Astrocyte (in vitro differentiated cells and primary cell): ENCODE measurements around the gene OTUD3. TPM values are rescaled to one million over a fixed set of nuclear protein-coding genes. Genes with fewer than 3 reads are reported as not detected.
A peak's percentile ranks its signal among the peaks of the same experiment; 100 is the strongest.

Source experiments
- DNase-seq: peaks from one replicate; pipeline ENCODE4 v3.0.0-alpha.2; 2010; ENCODE audit warnings: low read depth
- FAIRE-seq: peaks from 2 replicates; lab custom pipeline; 2011; peaks lifted over from hg19 to GRCh38; lab: Jason Lieb, UNC
- H2AFZ ChIP-seq: 2 replicates; pipeline ENCODE4 v1.6.0; 2012; ENCODE audit warnings: low read depth, low read length, inconsistent platforms
- H3K27ac ChIP-seq: 2 replicates; pipeline ENCODE4 v1.5.1; 2011; ENCODE audit warnings: low read depth, low read length, inconsistent platforms
- H3K27me3 ChIP-seq: 2 replicates; pipeline ENCODE4 v1.6.0; 2011; ENCODE audit warnings: low read length, inconsistent platforms; ENCODE audit not compliant: insufficient read depth
- H3K36me3 ChIP-seq: 2 replicates; pipeline ENCODE4 v1.5.1; 2011; ENCODE audit warnings: low read length, inconsistent platforms; ENCODE audit not compliant: insufficient read depth
- H3K4me1 ChIP-seq: 2 replicates; pipeline ENCODE4 v1.5.1; 2011; ENCODE audit warnings: low read length, inconsistent platforms; ENCODE audit not compliant: insufficient read depth
- H3K4me2 ChIP-seq: 2 replicates; pipeline ENCODE4 v1.6.0; 2012; ENCODE audit warnings: low read length, inconsistent platforms
- H3K4me3 ChIP-seq: 2 replicates; pipeline ENCODE4 v1.5.1; 2011; ENCODE audit warnings: low read depth, mild to moderate bottlenecking, low read length, inconsistent platforms; ENCODE audit not compliant: insufficient read depth
- H3K79me2 ChIP-seq: 2 replicates; pipeline ENCODE4 v1.6.0; 2012; ENCODE audit warnings: mild to moderate bottlenecking, low read length, inconsistent platforms; ENCODE audit not compliant: insufficient read depth
- H3K9ac ChIP-seq: 2 replicates; pipeline ENCODE4 v1.6.0; 2012; ENCODE audit warnings: mild to moderate bottlenecking, low read length, inconsistent platforms
- H3K9me3 ChIP-seq: 2 replicates; pipeline ENCODE4 v1.5.1; 2012; ENCODE audit warnings: low read depth, mild to moderate bottlenecking, low read length, inconsistent platforms; ENCODE audit not compliant: insufficient read depth
- H4K20me1 ChIP-seq: 2 replicates; pipeline ENCODE4 v1.6.0; 2012; ENCODE audit warnings: low read length, inconsistent platforms; ENCODE audit not compliant: insufficient read depth
- H3K27ac Mint-ChIP-seq: one replicate; pipeline ENCODE4 v1.8.0; 2021; ENCODE audit warnings: mild to moderate bottlenecking, mixed read lengths; ENCODE audit not compliant: unreplicated experiment
- H3K27me3 Mint-ChIP-seq: one replicate; pipeline ENCODE4 v1.8.0; 2021; ENCODE audit warnings: low read depth, mixed read lengths; ENCODE audit not compliant: unreplicated experiment
- H3K36me3 Mint-ChIP-seq: one replicate; pipeline ENCODE4 v1.8.0; 2021; ENCODE audit warnings: low read depth, mixed read lengths; ENCODE audit not compliant: unreplicated experiment
- H3K4me1 Mint-ChIP-seq: one replicate; pipeline ENCODE4 v1.8.0; 2021; ENCODE audit warnings: low read depth, mixed read lengths; ENCODE audit not compliant: unreplicated experiment
- H3K4me3 Mint-ChIP-seq: one replicate; pipeline ENCODE4 v1.8.0; 2021; ENCODE audit warnings: mild to moderate bottlenecking, moderate library complexity, mixed read lengths; ENCODE audit not compliant: unreplicated experiment
- H3K9me3 Mint-ChIP-seq: one replicate; pipeline ENCODE4 v1.8.0; 2021; ENCODE audit warnings: mild to moderate bottlenecking, mixed read lengths; ENCODE audit not compliant: unreplicated experiment
- EZH2 ChIP-seq: IDR thresholded peaks from 2 replicates; pipeline ENCODE4 v1.6.1; 2012; ENCODE audit warnings: mild to moderate bottlenecking, low read length, inconsistent platforms; ENCODE audit not compliant: insufficient read depth
- total RNA-seq: library from RNA; stranded (reverse); gene quantifications from 2 replicates; pipeline ENCODE4 v1.2.1, GENCODE V29; 2021
- TF ChIP-seq, protein P1 (sequence below): IDR thresholded peaks from 2 replicates; pipeline ENCODE4 v1.5.1; 2011; ENCODE audit warnings: low read depth, mild to moderate bottlenecking, inconsistent platforms, low read length, moderate library complexity; ENCODE audit not compliant: insufficient read depth

OTUD3 gene
- total RNA-seq, 1 donor from 2014 or later, result 10.6 TPM

DNA sequence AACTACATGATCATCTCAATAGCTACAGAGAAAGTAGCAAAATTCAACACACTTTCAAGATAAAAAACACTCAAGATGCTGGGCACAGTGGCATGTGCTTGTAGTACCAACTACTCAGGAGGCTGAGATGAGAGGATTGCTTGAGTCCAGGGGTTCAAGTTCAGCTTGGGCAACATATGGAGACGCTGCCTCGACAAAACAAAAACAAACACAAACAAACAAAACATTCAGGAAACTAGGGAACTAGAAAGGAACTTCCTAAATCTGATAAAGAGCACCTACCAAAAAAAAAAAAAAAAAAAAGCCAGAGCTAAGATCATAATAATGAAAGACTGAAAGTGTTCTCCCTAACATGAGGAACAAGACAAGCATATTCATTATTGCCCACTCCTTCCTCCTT lies 44.3 kb upstream of the OTUD3 start:
- no peaks in the 10 kb centered on the region for H3K27me3 ChIP-seq
- no peaks in the 10 kb centered on the region for H3K4me1 ChIP-seq
- no peak for FAIRE-seq
- H2AFZ ChIP-seq, result no peak overlapping the region
- no peaks in the 10 kb centered on the region for H3K9me3 ChIP-seq
- Mint-ChIP-seq H3K4me1 (no peaks in the 10 kb centered on the region), H3K36me3 (no peaks in the 10 kb centered on the region), H3K9me3 (no peaks in the 10 kb centered on the region), H3K4me3 (no peak overlapping the region), H3K27ac (no peak overlapping the region), H3K27me3 (no peaks in the 10 kb centered on the region)
- no peak for TF ChIP-seq EZH2
- TF ChIP-seq, protein P1, sequence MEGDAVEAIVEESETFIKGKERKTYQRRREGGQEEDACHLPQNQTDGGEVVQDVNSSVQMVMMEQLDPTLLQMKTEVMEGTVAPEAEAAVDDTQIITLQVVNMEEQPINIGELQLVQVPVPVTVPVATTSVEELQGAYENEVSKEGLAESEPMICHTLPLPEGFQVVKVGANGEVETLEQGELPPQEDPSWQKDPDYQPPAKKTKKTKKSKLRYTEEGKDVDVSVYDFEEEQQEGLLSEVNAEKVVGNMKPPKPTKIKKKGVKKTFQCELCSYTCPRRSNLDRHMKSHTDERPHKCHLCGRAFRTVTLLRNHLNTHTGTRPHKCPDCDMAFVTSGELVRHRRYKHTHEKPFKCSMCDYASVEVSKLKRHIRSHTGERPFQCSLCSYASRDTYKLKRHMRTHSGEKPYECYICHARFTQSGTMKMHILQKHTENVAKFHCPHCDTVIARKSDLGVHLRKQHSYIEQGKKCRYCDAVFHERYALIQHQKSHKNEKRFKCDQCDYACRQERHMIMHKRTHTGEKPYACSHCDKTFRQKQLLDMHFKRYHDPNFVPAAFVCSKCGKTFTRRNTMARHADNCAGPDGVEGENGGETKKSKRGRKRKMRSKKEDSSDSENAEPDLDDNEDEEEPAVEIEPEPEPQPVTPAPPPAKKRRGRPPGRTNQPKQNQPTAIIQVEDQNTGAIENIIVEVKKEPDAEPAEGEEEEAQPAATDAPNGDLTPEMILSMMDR, result no peak
- no peak overlapping the region for H3K4me2 ChIP-seq
- no peak overlapping the region for H3K4me3 ChIP-seq
- no peak overlapping the region for H3K9ac ChIP-seq
- no peaks in the 10 kb centered on the region for H3K36me3 ChIP-seq
- no peak overlapping the region for H3K27ac ChIP-seq
- DNase-seq, result no peak
- H4K20me1 ChIP-seq, result no peaks in the 10 kb centered on the region
- no peaks in the 10 kb centered on the region for H3K79me2 ChIP-seq

DNA sequence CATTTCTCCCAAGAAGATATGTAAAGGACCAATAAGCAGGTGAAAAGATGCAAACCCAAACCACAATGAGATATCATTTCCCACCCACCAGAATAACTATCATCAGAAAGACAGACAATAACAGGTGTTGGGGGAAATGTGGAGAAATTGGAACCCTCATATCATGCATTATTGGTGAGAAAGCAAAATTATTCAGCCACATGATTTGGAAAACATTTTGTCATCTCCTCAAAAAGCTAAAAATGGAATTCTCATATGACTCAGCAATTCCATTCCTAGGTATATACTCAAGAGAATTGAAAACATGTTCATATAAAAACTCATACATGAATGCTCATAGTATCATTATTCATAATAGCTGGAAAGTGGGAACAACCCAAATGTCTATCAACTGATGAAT lies 42.0 kb upstream of the OTUD3 start:
- Histone ChIP-seq H3K9me3 (no peaks in the 10 kb centered on the region), H3K36me3 (no peaks in the 10 kb centered on the region), H3K27ac (no peak overlapping the region), H3K27me3 (no peaks in the 10 kb centered on the region), H3K79me2 (no peaks in the 10 kb centered on the region), H3K4me3 (no peak overlapping the region), H2AFZ (no peak overlapping the region), H3K9ac (no peak overlapping the region), H3K4me2 (no peak overlapping the region), H4K20me1 (no peaks in the 10 kb centered on the region), H3K4me1 (no peaks in the 10 kb centered on the region)
- H3K36me3 Mint-ChIP-seq, result no peaks in the 10 kb centered on the region
- no peaks in the 10 kb centered on the region for H3K27me3 Mint-ChIP-seq
- no peaks in the 10 kb centered on the region for H3K4me1 Mint-ChIP-seq
- DNase-seq (no peak), FAIRE-seq (peak; percentile 20)
- no peaks in the 10 kb centered on the region for H3K9me3 Mint-ChIP-seq
- TF ChIP-seq, protein P1, result no peak
- no peak for TF ChIP-seq EZH2
- H3K27ac Mint-ChIP-seq, result no peak overlapping the region
- H3K4me3 Mint-ChIP-seq, result no peak overlapping the region

DNA sequence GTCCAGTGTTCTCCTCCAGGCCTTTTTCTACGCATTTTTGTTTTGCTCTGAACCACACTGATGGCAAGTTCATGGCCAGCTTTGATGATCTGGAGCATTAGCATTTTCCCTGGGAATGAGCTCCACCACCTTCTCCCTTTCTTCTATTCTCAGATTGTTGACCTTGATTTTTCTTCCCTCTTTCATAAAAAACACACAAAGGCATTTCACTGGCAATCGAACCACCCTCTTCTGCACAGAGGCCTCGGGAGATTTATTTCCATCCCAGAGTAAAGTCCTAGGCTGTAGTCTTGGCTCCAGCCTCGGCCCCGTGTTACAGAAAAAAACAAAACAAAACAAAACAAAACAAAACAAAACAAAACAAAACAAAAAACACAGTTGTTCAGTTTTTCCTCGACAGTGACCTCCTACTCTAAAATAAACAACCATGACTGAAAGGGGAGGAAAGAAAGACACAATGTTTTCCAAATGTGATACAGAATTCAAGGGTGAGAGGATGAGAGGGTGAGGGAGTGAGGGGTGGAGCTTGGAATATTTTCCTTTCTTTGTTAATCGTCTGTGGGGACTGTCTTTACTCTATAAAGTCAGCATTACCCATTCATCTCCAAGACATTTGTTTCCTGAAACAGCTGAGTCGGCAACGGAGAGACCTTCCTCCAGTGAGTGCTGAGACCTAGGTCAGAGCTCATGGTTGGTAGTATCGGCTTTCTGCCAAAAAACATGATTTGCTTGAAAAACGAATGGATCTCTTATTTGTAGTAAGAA lies 37.3 kb upstream of the OTUD3 start:
- Histone ChIP-seq H3K4me3 (no peak overlapping the region), H3K9ac (no peak overlapping the region), H3K27me3 (no peaks in the 10 kb centered on the region), H3K4me1 (no peaks in the 10 kb centered on the region), H3K4me2 (no peak overlapping the region), H3K36me3 (no peaks in the 10 kb centered on the region), H4K20me1 (no peaks in the 10 kb centered on the region), H3K9me3 (no peaks in the 10 kb centered on the region), H3K27ac (no peak overlapping the region), H2AFZ (peak overlapping the region; percentile 50), H3K79me2 (no peaks in the 10 kb centered on the region)
- TF ChIP-seq, protein P1, result no peak
- TF ChIP-seq EZH2, result no peak
- Mint-ChIP-seq H3K4me3 (no peak overlapping the region), H3K27ac (no peak overlapping the region), H3K9me3 (no peaks in the 10 kb centered on the region), H3K4me1 (no peaks in the 10 kb centered on the region), H3K36me3 (no peaks in the 10 kb centered on the region), H3K27me3 (peaks cover 9% of the 10 kb centered on the region)
- FAIRE-seq (no peak), DNase-seq (no peak)
